Hepatocyte (in vitro differentiated cells): ENCODE data around the gene ACTA2. TPM values are rescaled to one million over a fixed set of nuclear protein-coding genes. Genes with fewer than 3 reads are reported as not detected.

ENCODE experiments used
- DNase-seq: peaks from one replicate; pipeline ENCODE4 v3.0.0-alpha.2; 2016; ENCODE audit warnings: low spot score
- H2AFZ ChIP-seq: fragments of 200-600 bp; sonication (generic); 2 replicates; pipeline ENCODE4 v1.6.0; 2016; ENCODE audit warnings: antibody characterized with exemption, mild to moderate bottlenecking
- H3K27ac ChIP-seq: fragments of 200-600 bp; sonication (generic); 2 replicates; pipeline ENCODE4 v1.5.1; 2016; ENCODE audit warnings: mild to moderate bottlenecking
- H3K27me3 ChIP-seq: fragments of 200-600 bp; sonication (generic); 2 replicates; pipeline ENCODE4 v1.6.1; 2016
- H3K36me3 ChIP-seq: fragments of 200-600 bp; sonication (generic); replicated peaks from 2 replicates; pipeline ENCODE4 v1.5.1; 2016; ENCODE audit warnings: low read depth; ENCODE audit not compliant: insufficient read depth
- H3K4me1 ChIP-seq: fragments of 200-600 bp; sonication (generic); 2 replicates; pipeline ENCODE4 v1.5.1; 2016; ENCODE audit warnings: mild to moderate bottlenecking, moderate library complexity; ENCODE audit not compliant: insufficient read depth
- H3K4me2 ChIP-seq: fragments of 200-600 bp; sonication (generic); 2 replicates; pipeline ENCODE4 v1.6.0; 2016
- H3K4me3 ChIP-seq: fragments of 200-600 bp; sonication (generic); 2 replicates; pipeline ENCODE4 v1.5.1; 2016; ENCODE audit warnings: mild to moderate bottlenecking
- H3K79me2 ChIP-seq: fragments of 200-600 bp; sonication (generic); 2 replicates; pipeline ENCODE4 v1.6.0; 2017; ENCODE audit warnings: mild to moderate bottlenecking
- H3K9me2 ChIP-seq: fragments of 200-600 bp; sonication (generic); replicated peaks from 2 replicates; pipeline ENCODE4 v1.6.0; 2017; ENCODE audit warnings: mild to moderate bottlenecking; ENCODE audit not compliant: insufficient read depth
- H3K9me3 ChIP-seq: fragments of 200-600 bp; sonication (generic); 2 replicates; pipeline ENCODE4 v1.5.1; 2016; ENCODE audit warnings: low read depth, mild to moderate bottlenecking
- H4K20me1 ChIP-seq: fragments of 200-600 bp; sonication (generic); 2 replicates; pipeline ENCODE4 v1.6.0; 2016; ENCODE audit warnings: mild to moderate bottlenecking; ENCODE audit not compliant: insufficient read depth, poor library complexity, severe bottlenecking
- CTCF ChIP-seq: fragments of 200-600 bp; sonication (generic); IDR thresholded peaks from 2 replicates; pipeline ENCODE4 v1.5.1; 2016; ENCODE audit warnings: antibody characterized with exemption, mild to moderate bottlenecking; ENCODE audit not compliant: poor library complexity
- EZH2 ChIP-seq: fragments of 200-600 bp; sonication (generic); IDR thresholded peaks from 2 replicates; pipeline ENCODE4 v1.6.1; 2016; ENCODE audit warnings: antibody characterized with exemption, mild to moderate bottlenecking, borderline replicate concordance
- EZH2phosphoT487 ChIP-seq: fragments of 200-600 bp; sonication (generic); IDR thresholded peaks from one replicate; pipeline ENCODE4 v1.6.1; 2018; ENCODE audit warnings: antibody characterized with exemption, mild to moderate bottlenecking, low read depth, moderate library complexity; ENCODE audit not compliant: unreplicated experiment, severe bottlenecking
- WGBS: methylation state at CpG from one replicate; pipeline ENCODE4 v1.1.6; 2016; ENCODE audit warnings: low lambda C conversion rate; ENCODE audit errors: missing lambda C conversion rate; 5-methylcytosine and 5-hydroxymethylcytosine counted together
- polyA plus RNA-seq: library from polyadenylated mRNA; unstranded; fragments of >200 nt; fragmentation: Nextera tagmentation; extraction: Ambion mirVana; gene quantifications from 2 replicates; pipeline ENCODE4 v1.2.1, GENCODE V29; 2016
- total RNA-seq: library from RNA; depleted of rRNA; stranded (reverse); fragments of >200 nt; gene quantifications from 2 replicates; pipeline ENCODE4 v1.2.3, GENCODE V29; 2014

ACTA2 gene
- total and polyA plus RNA-seq, 2 experiments from 2014 or later: 207 to 218 TPM

GRCh38 chr10:88901206-88901983 lies 51.2 kb downstream of the ACTA2 start:
- Histone ChIP-seq H3K9me3 (no peaks in the 10 kb centered on the region), H2AFZ (no peak overlapping the region), H3K27ac (peak overlapping the region; percentile 35), H4K20me1 (no peaks in the 10 kb centered on the region), H3K4me3 (no peak overlapping the region), H3K36me3 (no peaks in the 10 kb centered on the region), H3K27me3 (no peaks in the 10 kb centered on the region), H3K4me1 (peaks cover 32% of the 10 kb centered on the region), H3K79me2 (peaks cover 9% of the 10 kb centered on the region), H3K9me2 (no peaks in the 10 kb centered on the region), H3K4me2 (no peak overlapping the region)
- no peak for TF ChIP-seq EZH2phosphoT487
- TF ChIP-seq CTCF: no peak
- no peak for TF ChIP-seq EZH2
- no peak for DNase-seq
- 78% methylated on average over 1 of the region's 1 CpG for whole genome bisulfite sequencing

DNA sequence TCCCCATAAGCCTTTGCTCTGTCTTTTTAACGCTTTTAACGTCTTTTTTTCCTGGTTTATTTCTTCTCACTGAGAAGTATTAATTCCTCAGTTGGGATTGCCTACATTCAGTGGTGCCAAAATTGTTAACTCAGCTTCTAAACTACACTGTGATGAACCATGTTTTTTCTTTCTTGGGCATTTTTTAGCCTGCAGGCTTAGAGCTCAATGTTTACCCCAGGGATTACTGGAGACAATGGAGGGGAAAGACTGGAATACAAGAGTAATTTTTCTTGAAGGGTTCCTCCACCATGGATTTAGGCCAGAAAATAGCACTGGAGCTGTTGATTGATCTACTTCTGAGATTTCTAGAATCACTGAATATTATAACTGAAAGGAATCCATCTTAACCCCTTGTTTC lies 52.7 kb downstream of the ACTA2 start:
- Histone ChIP-seq H3K36me3 (no peaks in the 10 kb centered on the region), H3K9me2 (no peaks in the 10 kb centered on the region), H3K4me3 (no peak overlapping the region), H4K20me1 (no peaks in the 10 kb centered on the region), H3K27ac (peak overlapping the region; percentile 33), H3K4me1 (peaks cover 41% of the 10 kb centered on the region), H3K9me3 (no peaks in the 10 kb centered on the region), H2AFZ (no peak overlapping the region), H3K27me3 (no peaks in the 10 kb centered on the region), H3K79me2 (peaks cover 9% of the 10 kb centered on the region), H3K4me2 (no peak overlapping the region)
- DNase-seq: no peak
- WGBS: 74% methylated on average over 2 of the region's 2 CpGs
- no peak for TF ChIP-seq CTCF
- no peak for TF ChIP-seq EZH2
- TF ChIP-seq EZH2phosphoT487: no peak

DNA sequence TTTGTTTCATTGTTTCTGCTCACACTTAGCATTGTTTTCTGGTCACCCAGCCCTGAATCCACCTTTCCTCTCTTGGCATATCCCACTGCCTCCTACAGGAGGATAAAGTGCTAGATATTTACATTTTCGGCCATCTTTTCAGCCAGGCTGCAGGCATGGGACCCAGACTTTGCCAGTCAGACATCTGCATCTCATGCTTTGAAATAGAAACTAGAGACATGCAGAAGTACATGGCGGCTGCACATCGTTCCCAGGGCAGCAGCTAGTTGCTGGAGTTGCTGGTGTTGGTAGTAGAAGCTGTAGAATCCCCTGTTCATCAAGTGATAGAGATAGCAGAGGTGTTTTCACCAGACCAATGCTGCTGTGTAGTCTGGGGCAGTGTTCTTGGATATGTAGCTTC lies 53.8 kb downstream of the ACTA2 start:
- no peak overlapping the region for H2AFZ ChIP-seq
- no peak for DNase-seq
- TF ChIP-seq EZH2 (no peak), CTCF (no peak), EZH2phosphoT487 (no peak)
- H3K9me2 ChIP-seq: no peaks in the 10 kb centered on the region
- no peaks in the 10 kb centered on the region for H4K20me1 ChIP-seq
- no peaks in the 10 kb centered on the region for H3K27me3 ChIP-seq
- no peaks in the 10 kb centered on the region for H3K9me3 ChIP-seq
- no peak overlapping the region for H3K4me3 ChIP-seq
- H3K4me1 ChIP-seq: peaks cover 43% of the 10 kb centered on the region
- H3K27ac ChIP-seq: peak overlapping the region; percentile 96
- H3K36me3 ChIP-seq: no peaks in the 10 kb centered on the region
- H3K79me2 ChIP-seq: peaks cover 9% of the 10 kb centered on the region
- H3K4me2 ChIP-seq: no peak overlapping the region
- 93% methylated on average over 3 of the region's 3 CpGs for WGBS
